ENCODE measurements around the gene ITSN2.
"Not testable (repeated sequence)": the region's sequence is repeated elsewhere in the genome, so short reads cannot be mapped to it uniquely, and the experiment has no call there.

ITSN2 gene

DNA sequence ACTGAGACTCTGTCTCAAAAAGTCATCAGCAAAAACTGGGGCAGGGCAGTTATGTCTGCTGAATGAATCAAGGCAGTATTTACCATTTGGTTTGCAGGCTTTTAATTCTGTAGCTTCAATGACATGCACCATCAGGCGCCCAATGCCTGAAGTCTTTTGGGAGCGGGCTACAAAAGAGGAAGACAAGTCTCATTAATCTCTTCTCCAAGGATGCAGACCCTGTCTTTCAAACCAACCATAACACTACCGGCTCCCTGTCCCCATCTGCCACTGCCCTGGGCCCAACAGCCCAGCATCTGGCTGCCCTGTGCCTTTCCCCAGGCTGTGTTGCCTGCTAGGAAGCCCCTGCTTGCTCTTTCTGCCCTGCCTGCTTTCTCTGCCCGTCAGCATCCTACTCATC is 155.2 kb downstream of the ITSN2 start:
- FAIRE-seq (no peak), DNase-seq (ENCODE audit: insufficient read length) (no peak)
- TF ChIP-seq POLR2AphosphoS5 (IDR thresholded peaks at IDR 0.05; ENCODE audit: low read depth, low read length) (no peak), POLR2A (IDR thresholded peaks at IDR 0.05; ENCODE audit: low read depth, low read length) (no peak), TAF1 (IDR thresholded peaks at IDR 0.05; ENCODE audit: borderline replicate concordance, low read depth, low read length) (no peak)

DNA sequence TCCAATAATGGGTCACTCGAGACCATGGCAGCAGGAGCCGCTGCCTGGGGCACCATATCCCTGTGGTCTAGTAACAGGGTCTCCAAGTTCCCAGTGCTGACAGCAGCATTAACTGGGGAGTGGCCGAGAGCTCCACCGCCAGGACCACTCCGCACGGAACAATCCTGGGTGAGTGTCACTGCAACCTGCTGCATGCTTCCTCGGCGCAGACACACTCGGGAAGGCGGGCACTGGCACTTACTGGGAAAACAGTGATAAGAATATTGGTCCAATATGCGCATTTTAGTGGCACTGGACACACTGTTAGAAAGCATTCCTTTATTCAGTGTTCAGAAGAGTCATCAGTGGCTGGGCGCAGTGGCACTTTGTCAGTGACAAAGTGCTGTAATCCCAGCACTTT is 155.8 kb downstream of the ITSN2 start:
- DNase-seq (ENCODE audit: insufficient read length) (no peak), FAIRE-seq (no peak)
- TF ChIP-seq POLR2AphosphoS5 (IDR thresholded peaks at IDR 0.05; ENCODE audit: low read depth, low read length), result no peak
- no peak for TF ChIP-seq POLR2A (IDR thresholded peaks at IDR 0.05; ENCODE audit: low read depth, low read length)
- no peak for TF ChIP-seq TAF1 (IDR thresholded peaks at IDR 0.05; ENCODE audit: borderline replicate concordance, low read depth, low read length)

DNA sequence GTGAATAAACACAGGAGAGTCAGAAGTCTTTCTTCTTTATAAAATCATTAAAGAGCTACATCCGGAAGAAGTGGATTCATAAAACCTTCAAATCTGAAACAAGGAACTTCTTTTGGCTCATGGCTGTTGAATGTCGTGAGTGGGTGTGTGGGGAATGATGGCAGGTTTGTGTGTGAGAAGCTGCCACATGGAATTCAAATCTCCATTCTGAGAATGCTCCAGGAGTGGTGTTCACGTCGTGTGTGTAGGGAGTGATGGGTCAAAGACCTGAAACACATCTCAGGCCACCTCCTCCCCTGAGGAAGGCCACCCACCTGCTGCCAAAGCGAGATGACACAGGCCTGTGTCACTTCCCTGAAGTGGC is 156.6 kb downstream of the ITSN2 start:
- no peak for DNase-seq (ENCODE audit: insufficient read length)
- TF ChIP-seq POLR2A (IDR thresholded peaks at IDR 0.05; ENCODE audit: low read depth, low read length) (no peak), POLR2AphosphoS5 (IDR thresholded peaks at IDR 0.05; ENCODE audit: low read depth, low read length) (no peak), TAF1 (IDR thresholded peaks at IDR 0.05; ENCODE audit: borderline replicate concordance, low read depth, low read length) (no peak)
- FAIRE-seq, result no peak

DNA sequence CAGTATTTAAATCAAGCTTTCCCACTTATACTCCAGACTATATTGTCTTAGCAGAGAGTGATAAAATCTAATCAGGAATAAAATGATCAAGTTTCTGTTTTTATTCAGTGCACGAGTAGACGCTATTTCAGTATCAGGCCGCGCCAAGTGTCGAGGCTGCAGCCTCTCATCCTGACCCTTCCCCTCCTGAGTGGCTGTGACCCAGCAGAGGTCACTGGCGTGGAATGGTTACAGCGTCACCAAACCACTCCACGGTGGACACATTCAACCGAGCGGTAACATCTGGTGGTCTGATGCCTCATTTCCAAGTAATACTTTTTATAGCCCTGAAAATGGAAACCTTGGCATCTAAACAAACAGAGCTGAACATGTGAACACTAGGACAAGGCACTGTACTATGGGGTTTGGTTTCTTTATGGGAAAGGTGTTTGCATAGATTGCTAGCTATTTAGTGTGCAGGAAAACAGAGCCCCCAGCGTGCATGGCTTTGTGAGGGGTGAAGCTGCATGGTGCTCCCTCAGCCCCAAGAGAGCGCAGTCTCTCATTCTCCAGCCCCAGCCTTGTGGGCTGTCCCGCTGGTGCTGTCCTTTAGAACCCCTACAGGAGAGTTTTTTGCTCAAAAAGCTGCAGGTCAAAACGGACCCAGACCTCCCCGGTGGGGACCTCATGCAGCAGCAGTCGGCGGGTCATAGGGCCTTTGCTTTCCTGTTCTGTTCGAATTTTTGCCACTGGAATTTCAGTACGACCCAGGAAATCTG is 157.1 kb downstream of the ITSN2 start:
- DNase-seq (ENCODE audit: insufficient read length) (no peak), FAIRE-seq (no peak)
- TF ChIP-seq TAF1 (IDR thresholded peaks at IDR 0.05; ENCODE audit: borderline replicate concordance, low read depth, low read length) (no peak), POLR2A (IDR thresholded peaks at IDR 0.05; ENCODE audit: low read depth, low read length) (no peak), POLR2AphosphoS5 (IDR thresholded peaks at IDR 0.05; ENCODE audit: low read depth, low read length) (no peak)

DNA sequence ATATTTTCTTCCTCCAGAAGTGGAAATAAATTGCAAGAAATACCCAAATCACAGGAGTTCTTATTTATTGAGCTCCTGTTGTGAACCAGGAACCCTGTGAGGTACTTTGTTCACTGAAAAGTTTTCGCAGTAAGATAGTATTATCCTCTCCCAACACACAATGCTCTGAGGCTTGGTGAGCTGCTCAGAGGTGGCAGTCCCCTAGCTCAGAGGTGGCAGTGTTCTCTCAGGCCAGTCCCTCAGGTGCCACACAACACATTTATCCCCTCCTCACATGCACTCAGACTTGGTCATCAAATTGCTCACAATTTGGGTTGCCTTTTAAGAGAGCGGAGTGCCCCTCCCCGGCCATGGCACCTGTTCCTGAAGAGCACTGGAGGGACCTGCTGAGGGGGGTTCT is 159.5 kb downstream of the ITSN2 start:
- FAIRE-seq (no peak), DNase-seq (ENCODE audit: insufficient read length) (no peak)
- no peak for TF ChIP-seq TAF1 (IDR thresholded peaks at IDR 0.05; ENCODE audit: borderline replicate concordance, low read depth, low read length)
- TF ChIP-seq POLR2A (IDR thresholded peaks at IDR 0.05; ENCODE audit: low read depth, low read length), result no peak
- no peak for TF ChIP-seq POLR2AphosphoS5 (IDR thresholded peaks at IDR 0.05; ENCODE audit: low read depth, low read length)

DNA sequence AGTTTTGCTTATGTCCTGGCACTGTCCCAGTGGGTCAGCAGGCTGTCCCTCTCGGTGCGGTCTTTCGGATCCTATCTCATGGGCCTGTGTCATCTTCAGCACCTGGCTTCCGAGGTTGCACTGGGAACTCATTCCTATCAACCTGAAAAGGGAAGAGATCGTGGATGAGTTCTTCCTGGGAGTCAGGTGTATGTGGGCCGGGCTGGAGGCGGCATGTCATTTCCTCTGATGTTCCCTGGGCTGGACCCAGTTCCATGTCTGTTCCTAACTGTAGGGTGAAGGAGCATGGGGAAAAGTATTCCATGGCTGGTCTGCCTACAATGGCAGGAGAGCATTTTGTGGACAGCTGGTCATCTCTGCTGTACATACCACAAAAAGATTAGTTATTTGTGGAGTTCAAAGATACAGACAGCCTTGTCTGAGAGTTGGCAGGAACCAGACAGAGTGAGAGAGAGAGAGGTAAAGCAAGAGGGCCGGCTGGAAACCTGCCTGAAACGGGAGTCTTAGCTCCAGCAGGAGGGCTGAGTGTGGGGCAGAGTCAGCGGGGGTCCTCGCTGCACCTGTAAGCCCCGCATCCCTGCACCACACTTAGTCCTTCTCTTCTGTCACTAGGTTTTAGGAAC is 160.3 kb downstream of the ITSN2 start:
- DNase-seq (ENCODE audit: insufficient read length), result no peak
- TF ChIP-seq TAF1 (IDR thresholded peaks at IDR 0.05; ENCODE audit: borderline replicate concordance, low read depth, low read length) (no peak), POLR2AphosphoS5 (IDR thresholded peaks at IDR 0.05; ENCODE audit: low read depth, low read length) (no peak), POLR2A (IDR thresholded peaks at IDR 0.05; ENCODE audit: low read depth, low read length) (no peak)
- FAIRE-seq, result no peak

DNA sequence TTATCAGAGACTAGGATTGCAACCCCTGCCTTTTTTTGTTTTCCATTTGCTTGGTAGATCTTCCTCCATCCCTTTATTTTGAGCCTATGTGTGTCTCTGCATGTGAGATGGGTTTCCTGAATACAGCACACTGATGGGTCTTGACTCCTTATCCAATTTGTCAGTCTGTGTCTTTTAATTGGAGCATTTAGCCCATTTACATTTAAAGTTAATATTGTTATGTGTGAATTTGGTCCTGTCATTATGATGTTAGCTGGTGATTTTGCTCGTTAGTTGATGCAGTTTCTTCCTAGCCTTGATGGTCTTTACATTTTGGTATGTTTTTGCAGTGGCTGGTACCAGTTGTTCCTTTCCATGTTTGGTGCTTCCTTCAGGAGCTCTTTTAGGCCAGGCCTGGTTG is 163.1 kb downstream of the ITSN2 start:
- DNase-seq (ENCODE audit: insufficient read length); FAIRE-seq: not testable (repeated sequence)

DNA sequence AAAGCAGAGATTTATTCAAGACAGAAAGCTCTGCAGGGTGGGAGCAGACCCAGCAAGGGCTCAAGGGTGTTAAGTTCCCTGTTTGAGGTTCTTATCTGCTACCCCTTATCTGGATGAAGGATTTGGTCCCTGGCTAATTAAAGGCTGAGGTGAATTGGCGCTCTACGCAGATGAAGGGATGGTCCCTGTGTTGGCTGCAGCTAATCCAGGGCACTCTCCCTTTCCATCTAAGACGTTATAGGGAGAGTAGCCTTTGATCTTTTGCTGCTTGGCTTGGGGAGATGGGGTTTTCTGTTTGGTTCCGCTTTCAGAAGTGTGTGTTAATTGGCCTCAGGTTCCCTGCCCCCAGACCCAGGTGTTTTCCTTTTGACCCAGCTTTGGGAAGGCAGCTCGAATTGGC is 168.5 kb downstream of the ITSN2 start:
- no peak for FAIRE-seq
- DNase-seq (ENCODE audit: insufficient read length), result no peak
- TF ChIP-seq POLR2A (IDR thresholded peaks at IDR 0.05; ENCODE audit: low read depth, low read length), result no peak
- no peak for TF ChIP-seq POLR2AphosphoS5 (IDR thresholded peaks at IDR 0.05; ENCODE audit: low read depth, low read length)
- no peak for TF ChIP-seq TAF1 (IDR thresholded peaks at IDR 0.05; ENCODE audit: borderline replicate concordance, low read depth, low read length)

DNA sequence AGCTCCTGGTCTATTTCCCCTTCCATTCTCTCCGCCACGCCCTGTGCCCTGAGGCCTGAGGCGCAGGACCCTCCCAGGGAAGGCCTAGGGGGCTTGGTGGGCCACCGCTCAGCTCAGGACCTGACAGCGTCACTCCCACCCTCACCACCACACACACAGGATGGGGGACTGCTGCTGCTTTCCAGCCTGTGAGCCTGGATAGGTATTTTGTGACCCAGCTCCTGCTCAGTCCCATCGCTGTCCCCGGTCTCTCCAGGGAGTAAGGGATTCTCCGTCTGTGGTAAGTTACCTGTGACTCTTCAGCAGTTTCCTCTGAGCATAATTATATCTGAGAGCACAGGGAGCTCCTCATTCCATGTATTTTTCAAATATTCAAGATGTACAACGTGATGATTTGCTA is 169.2 kb downstream of the ITSN2 start:
- FAIRE-seq (no peak), DNase-seq (ENCODE audit: insufficient read length) (no peak)
- no peak for TF ChIP-seq POLR2AphosphoS5 (IDR thresholded peaks at IDR 0.05; ENCODE audit: low read depth, low read length)
- TF ChIP-seq TAF1 (IDR thresholded peaks at IDR 0.05; ENCODE audit: borderline replicate concordance, low read depth, low read length), result no peak
- TF ChIP-seq POLR2A (IDR thresholded peaks at IDR 0.05; ENCODE audit: low read depth, low read length), result no peak

DNA sequence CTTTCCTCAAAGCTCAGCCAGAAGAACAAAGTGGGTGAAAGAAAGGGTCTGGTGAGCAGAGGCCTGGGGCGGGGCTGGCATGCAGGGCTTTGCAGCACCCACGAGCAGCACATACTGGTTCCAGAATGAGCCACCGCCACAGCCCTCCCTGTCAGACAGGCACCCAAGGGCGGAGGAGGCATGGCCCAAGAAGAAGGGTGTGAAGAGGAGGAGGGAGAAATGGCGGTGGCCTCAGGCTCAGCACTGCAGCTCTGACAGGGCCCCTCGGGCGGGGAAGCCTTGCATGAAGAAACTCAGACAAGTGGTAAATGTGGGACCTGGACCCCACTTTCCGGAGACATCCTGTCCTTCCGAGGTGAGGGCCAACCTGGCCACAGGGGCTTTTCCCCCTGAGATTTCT is 169.8 kb downstream of the ITSN2 start:
- FAIRE-seq (no peak), DNase-seq (ENCODE audit: insufficient read length) (no peak)
- no peak for TF ChIP-seq TAF1 (IDR thresholded peaks at IDR 0.05; ENCODE audit: borderline replicate concordance, low read depth, low read length)
- TF ChIP-seq POLR2AphosphoS5 (IDR thresholded peaks at IDR 0.05; ENCODE audit: low read depth, low read length), result no peak
- TF ChIP-seq POLR2A (IDR thresholded peaks at IDR 0.05; ENCODE audit: low read depth, low read length), result no peak

DNA sequence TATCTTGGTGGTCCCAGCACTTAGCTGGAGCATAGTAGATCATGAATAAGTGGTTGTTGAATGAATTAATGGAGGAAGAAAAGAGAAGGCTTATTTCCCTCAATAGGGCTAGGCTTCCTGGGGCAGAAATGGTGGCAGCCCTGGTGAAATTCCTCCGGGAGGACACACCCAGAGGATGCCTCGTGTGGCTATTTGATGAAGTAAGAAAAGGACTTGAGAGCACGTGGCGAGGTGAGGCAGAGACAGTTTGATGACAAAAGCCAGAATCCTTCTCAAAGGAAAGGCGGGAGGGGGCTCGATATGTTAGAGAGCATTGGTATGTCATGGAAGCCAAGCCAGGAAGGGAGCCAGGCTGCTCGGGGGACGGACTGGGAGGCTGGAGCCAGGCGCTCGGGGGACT is 170.8 kb downstream of the ITSN2 start:
- no peak for FAIRE-seq
- TF ChIP-seq POLR2AphosphoS5 (IDR thresholded peaks at IDR 0.05; ENCODE audit: low read depth, low read length) (no peak), POLR2A (IDR thresholded peaks at IDR 0.05; ENCODE audit: low read depth, low read length) (no peak), TAF1 (IDR thresholded peaks at IDR 0.05; ENCODE audit: borderline replicate concordance, low read depth, low read length) (no peak)
- no peak for DNase-seq (ENCODE audit: insufficient read length)

DNA sequence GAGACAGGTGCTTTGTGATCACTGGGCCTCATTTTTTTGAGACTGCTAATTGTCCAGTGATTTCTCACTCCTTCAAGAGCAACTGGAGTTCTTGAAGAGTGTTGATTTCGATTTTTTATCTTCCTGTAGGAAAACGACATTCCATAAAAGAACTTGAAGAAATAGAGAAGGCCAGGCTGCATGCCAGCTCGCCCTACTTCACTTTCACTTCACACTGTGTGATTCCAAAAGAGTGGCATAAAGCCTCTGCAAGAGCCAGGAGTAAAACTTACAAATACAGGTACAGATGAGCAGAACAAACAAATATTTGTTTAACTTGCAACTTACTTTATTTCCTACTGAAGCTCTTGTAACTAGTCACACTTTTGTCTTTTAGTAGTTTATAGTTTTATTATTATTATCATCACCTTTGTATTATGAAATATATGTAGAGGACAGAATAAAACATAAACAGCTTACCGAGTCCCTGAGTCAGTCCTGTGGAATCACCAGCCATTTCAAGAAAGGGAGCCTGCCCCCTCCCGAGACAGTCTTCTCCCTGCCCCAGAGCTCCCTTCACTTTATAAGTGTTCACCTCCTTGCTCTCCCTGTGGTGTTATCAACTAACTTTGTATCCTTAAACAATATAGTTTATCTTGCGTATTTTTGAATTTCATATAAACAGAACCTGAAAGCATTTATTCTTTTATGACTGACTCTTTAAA is 176.8 kb downstream of the ITSN2 start:
- DNase-seq (ENCODE audit: insufficient read length) (no peak), FAIRE-seq (no peak)
- TF ChIP-seq TAF1 (IDR thresholded peaks at IDR 0.05; ENCODE audit: borderline replicate concordance, low read depth, low read length), result no peak
- TF ChIP-seq POLR2AphosphoS5 (IDR thresholded peaks at IDR 0.05; ENCODE audit: low read depth, low read length), result no peak
- TF ChIP-seq POLR2A (IDR thresholded peaks at IDR 0.05; ENCODE audit: low read depth, low read length), result no peak

Measured in GM12892 (cell line).